HG03565 (cell line): ENCODE measurements around the gene MID1.

ENCODE experiments used
- ATAC-seq: cut with Tn5 transposase; IDR thresholded peaks from one replicate; pipeline ENCODE4 v1.9.1; 2021; ENCODE audit warnings: mild to moderate bottlenecking, moderate library complexity; ENCODE audit not compliant: unreplicated experiment

The MID1 gene

DNA sequence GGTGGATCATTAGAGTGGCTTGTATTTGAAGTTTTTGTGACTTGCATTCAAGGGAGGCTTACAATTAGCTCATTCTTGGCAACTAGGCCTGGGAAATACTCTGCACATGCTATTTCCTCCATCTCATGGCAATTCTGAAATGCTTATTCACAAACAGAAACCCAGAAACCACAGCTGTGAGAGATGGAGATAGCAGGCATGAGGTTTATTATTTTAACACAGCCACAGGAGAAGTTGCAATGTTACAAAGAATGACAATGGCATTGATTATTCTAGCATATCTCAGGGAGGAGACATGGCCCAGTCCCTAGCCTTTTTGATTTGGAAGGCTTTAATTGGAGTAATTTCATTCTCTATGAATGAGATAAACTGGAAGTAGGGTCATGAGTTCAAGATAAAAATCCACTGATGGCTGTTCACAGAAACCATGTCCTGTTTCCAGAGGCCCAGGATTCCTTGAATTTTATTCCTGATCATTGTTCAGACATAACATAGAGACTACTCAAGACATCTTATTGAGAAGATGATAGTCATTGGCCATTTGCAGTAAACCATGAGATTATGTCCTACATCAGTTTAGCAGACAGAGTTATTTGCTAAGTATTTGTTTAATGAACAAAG lies 123.9 kb downstream of the MID1 start:
- no peak for ATAC-seq

DNA sequence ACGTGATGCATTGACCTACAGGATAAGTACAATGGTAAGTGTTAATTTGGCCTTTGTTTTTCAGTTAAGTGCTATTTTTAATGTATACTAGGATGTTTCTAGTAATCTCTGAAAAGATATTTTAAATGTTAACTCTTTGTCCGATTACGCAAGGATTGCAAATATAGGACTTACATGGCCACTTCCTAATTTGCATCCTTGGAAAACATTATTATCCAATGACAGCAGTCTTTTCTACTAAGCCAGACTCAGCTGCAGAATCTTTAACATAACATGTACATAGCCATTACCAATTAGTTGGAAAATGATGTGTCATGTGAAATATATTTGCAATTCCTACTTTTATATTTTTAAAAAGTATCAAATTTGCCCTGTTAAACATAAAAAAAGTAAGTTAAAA lies 124.7 kb downstream of the MID1 start:
- ATAC-seq: no peak

- no peak for ATAC-seq
Observed at GRCh38 chrX:10492250-10492649, 128.1 kb downstream of the MID1 start.

GRCh38 chrX:10486373-10486772 lies 134.0 kb downstream of the MID1 start:
- ATAC-seq: no peak

DNA sequence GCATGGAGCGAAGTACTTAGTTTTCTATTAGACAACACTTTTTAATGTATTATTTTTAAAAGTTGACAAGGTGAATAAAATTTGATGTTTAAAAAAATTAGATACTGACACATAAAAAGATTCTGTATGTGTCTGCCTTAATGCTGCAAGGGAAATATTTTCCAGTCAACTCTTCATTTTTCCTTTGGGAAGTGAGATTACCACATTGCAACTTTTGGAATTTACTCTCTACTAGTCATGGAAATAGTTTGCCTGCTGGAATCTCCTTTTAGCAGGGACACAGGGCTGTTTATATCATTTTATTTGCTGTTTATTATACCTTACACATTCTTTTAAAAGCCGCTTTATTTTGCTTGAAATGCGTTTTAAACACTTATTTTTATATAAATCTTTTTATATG lies 135.1 kb downstream of the MID1 start:
- no peak for ATAC-seq

DNA sequence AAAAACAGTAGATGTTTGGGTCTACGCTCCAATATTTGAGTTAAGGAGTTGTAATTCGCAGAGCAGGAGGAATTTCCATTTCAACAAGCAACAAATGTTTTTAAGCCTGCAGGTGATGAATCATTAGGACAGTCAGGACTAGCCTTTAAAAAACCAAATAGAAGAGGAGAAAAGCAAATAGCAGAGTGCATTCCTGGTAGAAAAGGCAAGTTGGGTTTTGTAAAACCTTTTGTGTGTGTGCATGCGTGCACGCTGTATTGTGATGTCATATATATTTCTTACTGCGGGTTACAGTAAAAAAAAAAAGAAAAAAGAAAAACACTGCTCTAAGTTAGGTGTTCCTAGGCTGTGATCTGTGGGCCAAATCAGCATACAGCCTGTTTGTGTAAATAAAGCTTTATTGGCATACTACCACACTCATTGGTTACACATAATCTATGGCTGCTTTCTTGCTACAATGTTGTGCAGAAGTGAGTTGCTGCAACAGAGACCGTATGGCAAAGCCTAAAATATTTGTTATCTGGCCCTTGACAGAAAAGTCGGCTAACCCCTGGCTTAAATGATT lies 135.6 kb downstream of the MID1 start:
- no peak for ATAC-seq

GRCh38 chrX:10483191-10483831 lies 137.1 kb downstream of the MID1 start:
- ATAC-seq: no peak

GRCh38 chrX:10482708-10483107 lies 137.7 kb downstream of the MID1 start:
- no peak for ATAC-seq

DNA sequence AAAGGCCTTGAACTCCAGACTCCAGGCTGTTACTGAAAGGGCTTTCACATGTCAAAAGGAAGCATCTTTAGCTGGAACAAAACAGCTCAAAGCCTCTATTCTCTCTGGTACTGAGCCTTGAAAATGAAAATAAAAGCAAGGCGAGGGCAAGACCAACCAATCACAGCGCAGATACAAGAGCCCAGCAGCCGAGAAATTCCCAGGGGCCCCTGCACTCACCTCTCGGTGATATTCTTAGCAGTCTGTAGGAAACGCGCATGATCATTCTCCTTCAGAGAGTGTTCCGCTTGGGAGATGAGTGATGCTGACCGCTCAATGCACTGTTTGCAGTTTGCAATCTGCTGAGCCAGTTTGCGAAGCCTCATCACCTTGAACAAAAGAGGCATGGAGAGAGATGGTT lies 138.1 kb downstream of the MID1 start:
- ATAC-seq: peak; percentile 94

- ATAC-seq: no peak
Observed at GRCh38 chrX:10480861-10481260, 139.5 kb downstream of the MID1 start.

GRCh38 chrX:10479508-10479907 lies 140.9 kb downstream of the MID1 start:
- no peak for ATAC-seq

DNA sequence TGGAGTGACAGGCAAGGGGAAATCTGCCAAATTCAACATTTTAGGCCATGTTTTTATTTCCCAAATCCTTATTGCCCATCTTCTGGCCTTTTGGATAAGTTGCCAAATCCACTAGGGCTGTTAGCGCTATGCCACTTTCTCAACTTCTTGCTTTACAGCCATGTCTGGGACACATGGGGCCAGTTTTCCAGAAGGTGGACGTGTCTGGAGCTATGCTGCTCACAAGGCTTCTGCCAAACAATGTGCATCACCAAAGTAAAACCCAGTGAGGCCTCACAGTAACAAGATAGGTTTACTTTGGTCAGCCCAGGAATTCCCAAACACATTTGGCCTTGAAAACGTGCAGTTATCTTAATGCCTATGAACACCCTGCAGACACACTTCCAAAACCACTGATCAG lies 142.9 kb downstream of the MID1 start:
- ATAC-seq: no peak

DNA sequence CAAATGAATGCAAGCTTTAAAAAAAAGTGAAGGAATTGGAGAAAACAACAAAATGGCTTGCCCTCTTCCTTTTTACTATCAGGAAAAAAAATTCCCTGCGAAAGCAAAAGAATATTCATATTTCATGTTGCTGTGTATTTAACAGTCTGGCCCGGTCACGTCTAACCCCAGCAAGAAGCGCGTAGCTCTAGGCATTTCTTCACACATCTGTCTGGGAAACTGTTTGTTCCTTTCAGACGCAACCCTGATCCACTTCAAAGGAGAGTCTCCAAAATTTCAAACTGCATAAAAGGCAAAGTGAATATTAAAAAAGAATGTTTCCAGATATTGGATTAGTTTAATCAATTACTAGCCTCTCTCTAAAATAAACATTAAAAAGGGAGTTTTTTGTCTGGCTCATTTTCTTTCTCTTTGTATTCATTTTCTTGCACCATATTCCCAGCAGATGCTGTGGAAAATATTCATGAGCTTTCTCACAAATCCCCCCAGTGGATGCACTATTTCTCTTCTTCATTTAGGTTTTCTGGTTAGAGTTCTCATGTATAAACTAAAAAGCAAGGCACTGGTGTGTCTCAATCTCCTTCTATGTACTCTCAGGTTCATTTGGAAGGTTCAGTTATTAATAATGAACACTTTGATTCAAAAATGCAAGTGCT lies 145.3 kb downstream of the MID1 start:
- ATAC-seq: no peak

DNA sequence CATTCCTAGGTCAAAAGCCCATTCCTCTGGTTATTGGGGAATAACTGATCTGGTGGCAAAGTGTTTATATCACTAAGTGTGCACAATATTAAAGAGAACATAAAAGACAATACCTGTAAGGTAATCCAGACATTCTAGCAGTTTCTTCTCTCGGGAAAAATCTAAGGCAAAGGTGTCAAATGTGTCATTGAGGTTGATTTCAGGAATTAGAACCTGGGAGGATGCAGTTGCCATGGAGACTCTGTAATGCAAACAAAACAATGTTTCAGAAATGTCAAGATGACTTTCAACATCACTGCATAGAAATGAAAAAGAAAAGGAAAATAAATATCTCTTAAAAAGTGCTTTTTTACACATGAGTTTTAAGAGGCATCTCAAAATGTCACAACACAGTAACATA lies 145.9 kb downstream of the MID1 start:
- ATAC-seq: no peak

DNA sequence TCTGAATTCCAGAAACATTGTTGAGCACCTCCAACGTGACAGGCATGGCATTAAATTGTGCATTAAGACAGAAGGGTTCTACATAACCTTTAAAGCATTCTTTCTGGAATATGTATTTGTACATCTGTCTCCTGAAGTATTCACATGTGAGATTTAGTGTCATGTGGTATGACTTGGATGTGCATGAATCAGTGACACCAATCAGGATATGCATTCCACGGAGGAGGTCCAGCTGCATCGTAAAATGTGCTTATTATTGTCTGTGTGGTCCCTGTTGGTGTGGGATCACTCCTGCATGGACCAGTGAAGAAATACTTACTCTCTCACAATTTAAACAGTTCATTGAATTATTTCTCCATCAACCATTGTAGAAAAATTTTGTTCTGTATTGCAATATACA lies 149.0 kb downstream of the MID1 start:
- no peak for ATAC-seq

DNA sequence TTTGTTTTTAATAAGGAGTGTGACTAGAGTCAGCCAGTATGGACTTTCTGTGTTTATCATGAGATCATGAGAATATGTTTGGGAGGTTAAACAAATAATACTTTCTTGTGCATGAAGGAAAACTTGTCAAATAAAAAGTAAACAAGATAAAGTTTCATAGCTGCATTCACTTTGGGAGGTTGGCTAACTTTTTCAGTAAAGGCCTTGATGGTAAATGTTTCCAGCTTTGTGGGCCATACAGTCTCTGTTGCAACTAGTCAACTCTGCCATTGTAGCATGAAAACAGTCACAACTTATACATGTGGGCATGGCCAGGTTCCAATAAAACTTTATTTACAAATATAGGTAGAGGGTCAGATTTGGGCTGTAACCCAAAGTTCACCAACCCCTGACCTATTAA lies 150.4 kb downstream of the MID1 start:
- no peak for ATAC-seq

DNA sequence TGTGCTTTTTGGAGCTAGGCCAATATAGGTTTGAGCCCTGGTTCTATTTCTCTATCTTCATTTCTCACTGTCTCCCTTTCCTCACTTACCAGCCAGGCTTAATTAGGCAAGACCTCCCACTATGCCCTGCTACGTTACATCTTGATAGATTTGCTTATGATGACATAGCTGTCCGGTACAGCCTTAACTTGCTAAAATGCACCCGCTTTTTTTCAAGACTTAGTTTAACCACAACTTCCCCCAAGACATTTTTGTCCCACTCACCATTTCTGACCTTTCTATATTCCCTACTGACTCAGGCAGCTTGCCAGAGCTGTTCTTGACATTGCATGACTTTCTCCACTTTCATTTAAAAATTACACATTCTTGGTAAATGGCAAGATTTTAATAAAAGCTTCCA lies 152.6 kb downstream of the MID1 start:
- no peak for ATAC-seq

GRCh38 chrX:10465254-10465653 lies 155.1 kb downstream of the MID1 start:
- ATAC-seq: no peak

DNA sequence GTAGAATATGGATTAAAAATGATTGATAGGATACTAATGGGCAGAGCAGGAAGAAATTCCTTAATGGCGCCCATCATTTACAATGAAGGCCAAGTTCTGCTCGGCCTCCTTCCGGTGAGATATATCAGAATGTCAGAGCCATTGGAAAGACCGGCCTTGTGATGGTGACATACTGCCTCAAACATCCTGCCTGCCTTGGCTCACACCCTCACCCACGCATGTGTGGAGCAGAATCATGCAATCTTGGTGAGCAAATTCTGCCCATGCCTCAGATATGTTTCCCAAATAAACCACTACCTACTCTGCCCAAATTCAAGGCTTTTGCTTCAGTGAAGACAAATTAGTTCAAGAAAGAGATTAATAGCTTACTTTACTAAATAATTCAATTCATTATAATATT lies 163.3 kb downstream of the MID1 start:
- ATAC-seq: no peak

DNA sequence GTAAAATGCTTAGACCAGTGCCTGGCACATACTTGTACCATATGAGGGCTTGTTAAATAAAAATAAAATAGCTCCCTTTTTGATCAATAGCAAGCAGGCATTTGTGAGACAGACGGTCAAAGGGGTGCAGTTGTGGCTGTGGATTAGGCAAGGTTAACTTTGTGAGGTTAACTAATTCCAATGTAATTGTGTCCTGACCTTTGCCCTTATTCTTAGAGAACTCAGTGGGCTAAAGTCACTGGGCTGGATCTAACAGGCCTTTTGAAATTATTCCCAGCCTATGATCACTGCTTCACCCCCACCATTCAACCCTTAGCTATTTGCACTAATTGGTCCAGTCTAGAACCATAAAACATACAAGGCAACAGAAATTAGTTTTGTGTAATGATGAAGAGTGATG lies 166.4 kb downstream of the MID1 start:
- no peak for ATAC-seq

- ATAC-seq: no peak
Observed at GRCh38 chrX:10450959-10451355, 169.4 kb downstream of the MID1 start.

DNA sequence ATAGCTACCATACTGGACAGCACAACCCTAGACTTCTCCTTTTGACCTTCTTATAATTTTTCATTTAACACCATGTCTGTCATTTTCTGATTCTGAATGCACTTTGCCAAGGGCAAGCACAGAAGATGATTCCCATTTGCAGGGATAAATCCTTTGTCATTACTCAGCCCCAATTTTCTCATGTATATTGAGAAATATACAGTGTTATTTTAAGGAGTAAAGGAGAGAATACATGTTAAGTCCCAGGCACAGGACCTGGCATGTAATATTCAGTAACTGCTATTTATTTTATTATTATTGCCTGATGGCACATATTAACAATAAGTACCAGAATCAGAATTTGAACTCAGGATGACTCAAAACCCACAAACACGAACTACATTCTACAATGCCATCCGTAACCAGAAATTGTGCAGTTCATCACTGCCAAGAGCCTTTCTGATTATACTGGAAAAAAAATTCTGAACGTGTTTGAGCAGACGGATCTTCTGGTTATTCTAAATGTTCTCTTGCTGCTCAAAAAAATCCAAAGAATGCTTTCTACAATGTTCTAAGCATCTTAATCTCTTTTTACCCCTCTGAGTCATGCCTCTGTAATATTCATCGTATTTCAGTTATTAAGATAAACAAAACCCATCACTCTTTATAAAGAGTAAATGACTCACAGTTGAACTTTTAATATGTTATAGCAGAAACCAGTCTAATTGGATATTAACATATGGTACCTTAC lies 170.0 kb downstream of the MID1 start:
- ATAC-seq: no peak
